GM19324 (cell line): ENCODE results near the gene DSG4.
"Not testable (repeated sequence)": the region's sequence is repeated elsewhere in the genome, so short reads cannot be mapped to it uniquely, and the experiment has no call there.

Source experiments
- ATAC-seq: cut with Tn5 transposase; IDR thresholded peaks from one replicate; pipeline ENCODE4 v1.9.1; 2021; ENCODE audit warnings: mild to moderate bottlenecking, moderate library complexity; ENCODE audit not compliant: unreplicated experiment, low FRiP score

DSG4 gene, protein sequence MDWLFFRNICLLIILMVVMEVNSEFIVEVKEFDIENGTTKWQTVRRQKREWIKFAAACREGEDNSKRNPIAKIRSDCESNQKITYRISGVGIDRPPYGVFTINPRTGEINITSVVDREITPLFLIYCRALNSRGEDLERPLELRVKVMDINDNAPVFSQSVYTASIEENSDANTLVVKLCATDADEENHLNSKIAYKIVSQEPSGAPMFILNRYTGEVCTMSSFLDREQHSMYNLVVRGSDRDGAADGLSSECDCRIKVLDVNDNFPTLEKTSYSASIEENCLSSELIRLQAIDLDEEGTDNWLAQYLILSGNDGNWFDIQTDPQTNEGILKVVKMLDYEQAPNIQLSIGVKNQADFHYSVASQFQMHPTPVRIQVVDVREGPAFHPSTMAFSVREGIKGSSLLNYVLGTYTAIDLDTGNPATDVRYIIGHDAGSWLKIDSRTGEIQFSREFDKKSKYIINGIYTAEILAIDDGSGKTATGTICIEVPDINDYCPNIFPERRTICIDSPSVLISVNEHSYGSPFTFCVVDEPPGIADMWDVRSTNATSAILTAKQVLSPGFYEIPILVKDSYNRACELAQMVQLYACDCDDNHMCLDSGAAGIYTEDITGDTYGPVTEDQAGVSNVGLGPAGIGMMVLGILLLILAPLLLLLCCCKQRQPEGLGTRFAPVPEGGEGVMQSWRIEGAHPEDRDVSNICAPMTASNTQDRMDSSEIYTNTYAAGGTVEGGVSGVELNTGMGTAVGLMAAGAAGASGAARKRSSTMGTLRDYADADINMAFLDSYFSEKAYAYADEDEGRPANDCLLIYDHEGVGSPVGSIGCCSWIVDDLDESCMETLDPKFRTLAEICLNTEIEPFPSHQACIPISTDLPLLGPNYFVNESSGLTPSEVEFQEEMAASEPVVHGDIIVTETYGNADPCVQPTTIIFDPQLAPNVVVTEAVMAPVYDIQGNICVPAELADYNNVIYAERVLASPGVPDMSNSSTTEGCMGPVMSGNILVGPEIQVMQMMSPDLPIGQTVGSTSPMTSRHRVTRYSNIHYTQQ

DNA sequence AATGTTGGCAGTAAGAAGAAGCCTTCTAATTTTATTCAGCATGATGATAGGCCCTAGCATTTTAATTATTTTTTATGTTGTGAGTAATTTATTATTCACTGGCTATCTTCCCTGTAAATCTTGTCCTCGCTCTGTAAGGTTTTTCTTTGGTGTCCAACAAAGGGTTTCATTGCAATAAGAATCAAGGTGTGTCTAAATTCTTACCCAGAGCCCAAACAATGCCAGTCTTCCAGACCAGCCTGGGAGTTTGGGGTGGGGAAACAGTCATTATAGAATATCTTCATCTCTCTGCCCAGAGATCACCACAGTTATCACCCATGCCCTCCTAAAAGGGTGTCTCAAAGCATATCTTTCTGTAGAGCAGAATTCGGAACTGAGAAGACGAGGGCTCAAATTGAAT is at the start of gene DSG4:
Gene DSG4 (plus strand): TSS at position 301 of the 400 bp plus-strand sequence. CDS start 135 bp downstream, outside the sequence.
- ATAC-seq = no peak

DNA sequence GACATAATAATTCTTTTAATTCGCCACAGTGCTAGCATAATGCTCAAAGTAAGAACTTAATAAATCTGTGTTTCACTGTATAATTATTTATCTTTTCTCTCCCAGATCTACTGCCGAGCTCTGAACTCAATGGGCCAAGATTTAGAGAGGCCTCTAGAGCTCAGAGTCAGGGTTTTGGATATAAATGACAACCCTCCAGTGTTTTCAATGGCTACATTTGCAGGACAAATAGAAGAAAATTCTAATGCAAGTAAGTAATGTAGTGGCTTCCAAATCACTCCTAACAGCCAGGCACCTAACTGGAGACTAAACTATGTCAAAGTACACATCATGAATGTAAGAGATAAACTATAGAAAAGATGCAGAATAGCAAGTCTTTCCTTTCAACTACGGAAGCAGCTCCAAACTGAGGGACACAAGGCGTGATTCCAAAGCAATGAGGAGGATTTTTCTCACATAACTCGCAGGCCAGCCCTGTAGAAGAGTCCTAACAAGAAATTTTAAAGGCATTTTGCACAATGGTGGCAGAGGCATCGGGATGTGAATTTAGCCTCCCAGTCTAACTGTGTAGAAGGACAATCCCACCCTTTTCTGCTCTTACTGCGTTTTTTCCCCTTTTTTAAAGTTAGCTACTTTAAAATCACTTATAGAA is 46.7 kb upstream of the DSG4 start:
- ATAC-seq = no peak

DNA sequence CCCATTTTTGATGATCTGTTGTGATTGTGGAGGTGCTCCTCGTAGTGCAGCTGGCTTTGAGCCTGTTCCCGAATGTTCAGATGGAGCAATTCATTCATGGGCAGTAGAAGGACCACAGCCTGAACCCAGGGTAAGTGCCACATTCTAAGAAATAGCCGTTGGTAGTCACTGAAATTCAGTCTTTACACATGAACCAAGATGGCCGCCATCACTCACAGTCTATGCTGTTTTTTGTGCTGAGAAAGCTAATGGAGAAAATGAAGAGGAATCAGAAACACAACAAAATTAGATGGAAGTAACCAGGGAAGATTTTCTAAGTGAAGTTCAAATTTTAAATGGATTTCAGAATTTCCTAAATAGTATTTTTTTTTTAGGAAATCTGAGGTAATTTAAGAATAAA is 33.1 kb upstream of the DSG4 start:
- ATAC-seq = no peak

DNA sequence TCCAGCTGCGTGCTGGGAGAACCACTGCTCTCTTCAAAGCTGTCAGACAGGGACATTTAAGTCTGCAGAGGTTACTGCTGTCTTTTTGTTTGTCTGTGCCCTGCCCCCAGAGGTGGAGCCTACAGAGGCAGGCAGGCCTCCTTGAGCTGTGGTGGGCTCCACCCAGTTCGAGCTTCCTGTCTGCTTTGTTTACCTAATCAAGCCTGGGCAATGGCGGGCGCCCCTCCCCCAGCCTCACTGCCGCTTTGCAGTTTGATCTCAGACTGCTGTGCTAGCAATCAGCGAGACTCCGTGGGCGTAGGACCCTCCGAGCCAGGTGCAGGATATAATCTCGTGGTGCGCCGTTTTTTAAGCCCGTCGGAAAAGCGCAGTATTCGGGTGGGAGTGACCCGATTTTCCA is 23.2 kb upstream of the DSG4 start:
- ATAC-seq = not testable (repeated sequence)

GRCh38 chr18:31354990-31355389 is 21.6 kb upstream of the DSG4 start:
- no peak for ATAC-seq

DNA sequence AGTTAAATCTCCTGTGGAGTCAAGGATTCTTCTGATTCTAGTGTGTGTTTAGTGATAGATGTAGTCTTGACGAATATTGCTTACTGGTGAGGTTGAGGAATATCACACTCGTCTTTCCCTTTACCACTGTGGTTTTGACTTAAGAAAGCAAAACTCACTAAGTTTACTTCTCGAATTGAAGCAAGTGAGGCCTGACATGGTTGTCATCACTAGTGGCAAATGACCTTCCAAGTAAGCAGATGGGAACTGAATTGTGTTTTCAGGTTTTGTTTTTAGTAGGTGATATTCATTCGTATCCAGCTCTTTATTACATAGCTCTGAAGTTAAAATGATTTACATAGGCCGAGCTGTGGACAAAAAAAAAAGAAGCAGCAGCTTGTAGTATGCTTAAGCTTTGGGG is 20.6 kb upstream of the DSG4 start:
- ATAC-seq = no peak

DNA sequence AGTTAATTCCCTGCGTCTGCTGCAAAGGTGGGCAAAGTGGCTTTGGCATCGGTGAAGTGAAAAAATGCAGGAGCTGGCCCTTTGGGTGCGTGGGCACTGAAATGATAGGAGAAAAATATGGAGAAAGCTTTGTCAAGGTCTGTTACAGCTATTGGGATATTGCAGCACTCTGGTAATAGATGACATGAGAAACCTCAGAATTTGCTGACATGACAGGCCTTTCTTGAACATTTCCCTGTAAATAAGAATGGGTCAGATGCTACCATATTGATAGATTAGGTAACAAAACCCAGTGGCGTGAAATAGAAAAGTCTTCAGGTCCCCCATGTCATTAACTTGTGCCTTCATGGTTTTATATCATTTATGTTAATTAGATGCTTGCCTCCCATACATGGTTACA is 12.4 kb upstream of the DSG4 start:
- no peak for ATAC-seq

DNA sequence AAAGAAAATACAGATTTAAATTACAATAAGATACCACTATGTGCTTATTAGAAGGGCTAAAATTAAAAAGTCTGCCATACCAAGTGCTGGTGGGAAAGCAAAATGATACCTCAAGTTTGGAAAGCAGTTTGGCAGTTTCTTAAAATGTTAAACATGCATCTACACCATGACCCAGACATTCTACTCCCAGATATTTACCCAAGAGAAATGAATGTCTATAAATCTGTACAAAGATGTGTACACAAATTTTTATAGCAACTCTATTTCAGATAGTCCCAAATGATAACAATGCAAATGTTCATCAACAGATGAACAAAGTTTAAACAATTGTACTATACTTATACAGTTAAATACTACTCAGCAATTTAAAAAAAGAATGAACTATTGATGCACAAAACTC is 7.1 kb upstream of the DSG4 start:
- ATAC-seq = no peak

- no peak for ATAC-seq
Observed at GRCh38 chr18:31371989-31372388, 4.6 kb upstream of the DSG4 start.

DNA sequence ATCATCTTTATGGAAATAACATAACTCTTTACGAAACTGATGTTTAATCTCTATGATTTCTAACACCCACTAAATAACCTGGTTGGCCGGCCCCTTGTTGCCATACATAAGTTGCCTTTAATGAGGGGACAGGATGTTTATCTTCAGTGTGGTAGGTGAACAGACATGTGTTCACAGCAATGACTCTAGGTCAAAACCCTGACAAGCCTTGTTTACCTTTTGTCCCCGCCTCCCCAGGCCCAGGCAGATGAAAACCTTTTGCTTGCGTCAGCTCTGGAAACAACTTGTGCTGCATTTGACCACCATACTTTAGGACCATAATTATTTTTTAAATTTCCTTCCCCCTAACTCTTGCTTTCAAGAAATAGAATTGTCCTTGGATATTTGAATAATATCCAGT is 2.9 kb upstream of the DSG4 start:
- ATAC-seq = no peak

- ATAC-seq = no peak
Observed at GRCh38 chr18:31380912-31381311, 4.3 kb downstream of the DSG4 start.

DNA sequence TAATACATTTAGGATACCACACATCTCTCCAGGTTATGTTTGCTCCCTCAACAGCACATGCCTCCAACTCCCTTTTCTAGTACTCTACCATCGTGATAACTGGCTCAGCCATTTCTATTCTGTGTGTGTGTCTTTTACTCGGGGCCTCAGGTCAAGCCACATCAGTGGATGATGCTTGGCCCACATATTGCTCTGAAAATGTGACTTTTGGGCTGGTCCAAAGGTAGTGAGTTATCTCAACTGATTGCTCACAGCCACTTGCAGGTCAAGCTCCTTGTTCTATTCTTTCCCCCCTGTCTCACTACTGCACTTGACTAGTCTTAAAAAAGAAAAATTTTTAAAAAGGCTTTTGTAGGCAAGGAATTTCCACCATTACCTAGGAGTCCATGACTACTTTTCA is 5.5 kb downstream of the DSG4 start:
- no peak for ATAC-seq

GRCh38 chr18:31386741-31387140 is 10.2 kb downstream of the DSG4 start:
- ATAC-seq = no peak

DNA sequence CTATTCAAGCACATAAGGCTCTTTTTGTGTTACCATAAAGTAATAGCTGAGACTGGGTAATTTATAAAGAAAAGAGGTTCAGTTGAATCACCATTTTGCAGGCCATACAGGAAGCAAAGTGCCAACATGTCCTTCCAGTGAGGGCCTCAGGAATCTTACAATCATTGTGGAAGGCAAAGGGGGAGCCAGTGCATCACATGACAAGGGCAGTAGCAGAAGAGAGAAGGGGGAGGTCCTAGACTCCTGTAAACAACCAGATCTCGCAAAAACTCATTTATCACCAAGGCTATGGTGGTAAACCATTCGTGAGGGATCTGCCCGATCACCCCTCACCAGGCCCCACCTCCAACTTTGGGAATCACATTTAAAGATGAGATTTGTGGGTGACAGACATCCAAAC is 16.7 kb downstream of the DSG4 start:
- ATAC-seq = no peak

- ATAC-seq = no peak
Observed at GRCh38 chr18:31396796-31397612, 20.4 kb downstream of the DSG4 start.

DNA sequence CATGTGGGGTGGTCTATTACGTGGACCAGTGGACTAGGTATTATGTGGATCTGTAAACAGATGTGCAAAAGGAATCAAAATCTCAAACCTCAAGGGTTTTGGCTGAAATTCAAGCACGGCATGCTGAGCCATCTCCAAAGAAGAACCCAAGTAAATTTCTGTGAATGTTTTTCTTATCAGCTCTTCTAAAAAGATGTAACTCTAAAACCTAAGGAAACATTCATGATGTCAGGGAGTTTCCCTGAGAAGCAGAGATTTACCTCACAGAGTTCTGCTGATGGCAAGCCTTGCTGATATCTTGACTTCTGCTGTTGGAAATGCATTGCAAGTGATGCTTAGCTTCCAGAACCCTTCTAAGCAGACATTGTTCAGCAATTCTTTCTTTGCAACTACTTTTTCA is 21.6 kb downstream of the DSG4 start:
- no peak for ATAC-seq

DNA sequence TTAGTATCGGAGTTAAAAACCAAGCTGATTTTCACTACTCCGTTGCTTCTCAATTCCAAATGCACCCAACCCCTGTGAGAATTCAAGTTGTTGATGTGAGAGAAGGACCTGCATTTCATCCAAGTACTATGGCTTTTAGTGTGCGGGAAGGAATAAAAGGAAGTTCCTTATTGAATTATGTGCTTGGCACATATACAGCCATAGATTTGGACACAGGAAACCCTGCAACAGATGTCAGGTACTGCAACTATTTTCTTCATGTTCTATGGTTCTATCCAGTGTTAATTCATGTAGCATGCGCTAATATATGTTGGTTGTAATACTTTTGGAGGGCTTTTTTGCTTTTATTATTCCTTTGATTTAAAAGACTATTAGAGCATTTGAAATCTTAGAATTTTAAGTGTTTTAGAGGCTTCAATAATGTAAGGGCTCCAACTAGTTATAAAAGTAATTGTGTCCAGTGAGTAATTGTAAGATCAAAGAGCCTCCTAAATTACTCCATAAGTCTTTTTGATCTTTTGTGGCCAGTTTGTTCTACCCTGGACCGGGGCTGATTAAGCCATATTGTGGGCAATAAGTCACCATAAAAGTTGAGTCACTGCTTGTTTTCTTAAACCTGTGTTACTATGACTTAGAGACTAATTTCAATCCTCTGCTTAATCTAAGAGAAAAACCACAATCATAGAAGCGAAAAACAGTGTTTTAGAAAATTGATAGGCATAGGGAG is 22.9 kb downstream of the DSG4 start:
- no peak for ATAC-seq

DNA sequence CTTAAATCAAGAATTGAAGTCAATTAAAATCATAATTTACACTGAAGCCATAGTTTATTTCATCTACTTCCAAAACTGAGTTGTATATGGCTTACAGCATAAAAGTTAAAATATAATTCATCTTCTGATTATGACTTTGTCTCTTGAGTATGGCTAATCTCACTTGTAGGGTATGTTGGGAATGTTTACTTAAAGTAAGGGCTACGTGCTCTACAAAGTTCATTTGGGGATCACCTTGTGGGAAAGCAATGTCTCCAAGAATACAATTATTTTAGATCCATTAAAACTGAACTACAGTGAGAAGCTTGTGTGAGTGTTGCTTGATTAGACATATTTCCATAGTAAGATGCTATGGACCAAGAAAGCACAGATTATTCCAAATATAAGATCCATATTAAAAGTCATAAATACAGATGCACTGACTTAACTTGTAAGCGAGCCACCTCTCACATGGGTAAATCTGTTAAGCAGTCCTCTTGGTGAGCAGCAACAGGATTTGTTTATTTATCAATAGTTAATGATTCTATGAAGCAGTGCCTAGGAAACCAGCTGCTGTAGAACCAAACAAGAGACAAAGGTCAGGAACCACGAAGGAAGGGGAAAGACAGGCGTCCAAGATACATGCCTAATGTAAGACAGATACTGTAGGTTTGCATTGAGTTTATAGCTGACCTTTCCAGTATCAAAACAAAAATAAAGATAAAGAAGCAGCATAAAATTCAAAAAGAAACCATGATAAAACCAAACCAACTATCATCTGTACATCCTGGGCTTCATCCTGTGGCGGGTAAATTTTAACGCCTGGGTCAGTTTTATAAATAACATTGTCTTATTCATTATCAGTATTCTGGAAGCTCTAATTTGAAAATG is 24.8 kb downstream of the DSG4 start:
- ATAC-seq = no peak

DNA sequence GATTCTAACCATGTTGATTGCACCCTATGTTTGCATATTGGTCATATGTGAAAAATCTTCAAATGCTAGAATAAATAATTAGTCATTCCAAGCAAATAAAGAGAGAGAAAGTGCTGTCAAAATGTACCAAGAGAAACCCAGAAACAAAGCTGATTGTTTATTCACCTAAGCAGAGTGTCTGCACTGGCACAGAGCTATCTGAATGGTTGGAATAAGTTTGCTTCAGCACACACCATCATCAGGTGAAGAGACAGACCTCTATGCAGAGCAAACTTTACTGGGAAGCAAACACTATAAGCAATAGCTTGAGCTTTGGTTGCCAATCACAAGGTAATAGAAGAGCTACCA is 25.4 kb downstream of the DSG4 start:
- ATAC-seq = no peak
